Hematopoietic multipotent progenitor cell treated with erythropoietin and hydrocortisone succinate and interleukin-3 and kit ligand, for 15 days (in vitro differentiated cells): Measurements from ENCODE around the gene SLC29A2.

Experiments
- DNase-seq: peaks from one replicate; pipeline ENCODE4 v3.0.0-alpha.2; 2015; ENCODE audit warnings: low spot score

SLC29A2 gene

GRCh38 chr11:66347425-66348276, 23.9 kb downstream of the SLC29A2 start, which contains the start of gene B4GAT1:
Gene B4GAT1, minus strand, starts transcription at chr11:66347629. Its CDS starts 84 bp downstream, at chr11:66347545.
- peak; percentile 38 for DNase-seq

DNA sequence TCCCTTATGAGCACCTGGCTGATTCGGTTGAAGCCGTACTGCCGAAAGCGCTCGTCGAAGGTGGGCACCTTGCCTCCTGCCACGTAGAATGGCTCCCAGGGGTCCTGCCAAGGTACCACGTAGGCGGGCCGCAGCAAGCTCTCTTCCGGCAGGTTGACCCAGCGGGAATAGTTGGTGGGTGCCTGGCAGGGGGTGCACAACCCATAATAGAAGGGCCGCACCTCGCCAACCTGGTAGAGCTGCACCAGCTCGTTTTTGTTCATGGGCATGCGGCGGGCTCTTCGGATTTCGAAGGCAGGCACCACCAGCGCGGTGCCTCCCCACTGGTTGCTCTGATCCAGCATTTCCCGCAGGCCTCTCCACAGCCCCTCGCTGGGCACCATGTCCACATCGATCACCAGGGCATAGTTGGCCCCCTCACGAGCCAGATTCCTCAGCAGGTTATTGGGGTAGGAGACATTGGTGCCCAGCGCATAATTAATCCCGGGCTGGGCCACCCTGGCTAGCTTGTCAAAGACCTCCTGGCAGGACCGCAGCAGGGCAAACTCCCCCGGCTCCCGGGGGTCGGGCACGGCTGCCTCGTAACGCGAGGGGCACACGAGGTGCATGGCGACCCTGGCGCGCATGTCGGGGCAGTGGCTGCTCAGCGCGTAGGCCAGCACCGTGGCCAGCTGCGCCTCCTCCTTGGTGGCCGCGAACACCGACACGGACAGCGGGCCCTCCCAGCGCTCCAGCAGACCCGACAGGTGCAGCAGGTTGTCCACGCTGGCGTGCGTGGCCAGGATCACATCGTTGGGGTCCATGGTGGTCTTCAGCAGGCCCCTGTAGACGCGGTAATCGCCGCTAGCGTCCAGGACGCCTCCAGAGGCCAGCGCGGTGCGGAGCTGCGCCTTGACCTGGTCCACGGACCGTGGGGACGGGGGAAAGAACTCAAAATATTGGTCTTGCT, 24.8 kb downstream of the SLC29A2 start:
- DNase-seq, result no peak

DNA sequence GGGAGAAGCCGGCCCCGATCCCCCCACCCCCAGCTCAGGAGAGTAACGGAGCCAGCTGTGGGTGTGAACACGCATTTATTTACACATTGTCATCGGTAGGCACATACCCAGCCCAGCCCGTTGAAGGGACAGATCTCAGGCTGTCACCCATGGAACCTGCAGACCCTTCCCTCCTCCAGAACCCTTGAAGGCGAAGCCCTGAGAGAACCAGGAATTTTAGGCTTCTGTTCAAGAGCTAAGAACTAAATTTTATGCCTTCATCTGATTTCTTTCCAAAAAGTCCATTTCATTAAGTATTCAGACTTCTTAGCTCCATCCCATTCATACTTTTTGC, 26.3 kb downstream of the SLC29A2 start:
- DNase-seq, result no peak

DNA sequence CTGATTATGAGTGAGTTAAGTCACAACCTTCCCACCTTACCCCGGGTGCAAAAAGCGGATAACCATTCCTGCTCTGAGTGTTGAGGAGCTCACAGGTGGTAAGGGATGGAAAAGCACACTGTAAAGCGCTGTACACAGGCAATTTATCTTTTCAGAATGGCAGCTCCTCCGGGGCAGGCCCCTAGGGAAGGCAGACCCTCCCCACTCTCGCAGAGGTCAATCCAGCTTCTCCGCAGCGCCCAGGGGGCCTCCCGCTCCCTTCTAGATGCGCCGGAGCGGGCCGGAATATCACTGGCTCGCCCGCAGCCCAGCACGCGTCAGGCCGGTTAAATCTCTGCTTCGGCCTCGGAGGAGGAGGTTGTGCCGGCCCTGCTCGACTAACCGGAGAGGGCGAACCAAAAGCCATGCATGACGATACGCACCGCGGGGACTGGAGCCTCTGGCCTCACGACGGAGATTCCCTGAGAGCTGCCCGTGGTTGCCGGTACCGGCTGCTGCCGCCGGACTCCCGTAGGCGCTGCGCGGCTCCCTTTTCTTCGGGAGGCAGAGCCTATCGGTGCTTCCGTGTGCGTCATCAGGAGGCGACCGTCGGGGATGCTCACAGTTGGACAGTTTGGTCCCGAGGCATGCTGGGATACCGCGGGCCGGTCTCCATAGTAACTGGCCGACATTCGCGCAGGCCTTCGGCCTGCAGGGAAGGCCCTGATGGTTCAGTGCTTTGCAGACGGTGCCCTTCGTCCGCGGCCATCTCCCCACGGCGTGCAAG, 26.8 kb downstream of the SLC29A2 start, which contains the start of gene BRMS1:
BRMS1 (minus strand) TSS at position 555 of the 766 bp plus-strand sequence. CDS start 2,870 bp downstream, outside the sequence.
- DNase-seq, result peak; percentile 97

DNA sequence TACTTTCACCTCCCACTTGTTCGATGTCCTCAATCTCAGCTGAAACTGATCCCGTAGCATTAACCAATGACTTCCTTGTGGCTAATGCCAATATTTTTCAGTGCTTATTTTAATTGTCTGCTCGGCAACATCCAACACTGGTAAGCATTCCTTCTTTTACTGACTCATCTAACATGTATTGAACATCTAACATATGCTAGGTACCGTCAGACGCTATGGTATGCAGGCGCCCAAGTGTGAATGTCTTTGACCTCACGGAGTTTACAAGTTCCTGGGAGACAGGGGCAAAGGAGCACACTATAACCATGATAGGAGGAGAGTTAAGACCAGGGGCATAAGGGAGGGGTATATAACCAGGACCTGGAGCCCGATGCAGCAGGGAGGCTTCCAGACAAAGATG, 28.4 kb downstream of the SLC29A2 start:
- DNase-seq, result no peak

- no peak for DNase-seq
Measured at GRCh38 chr11:66341502-66342126, 29.9 kb downstream of the SLC29A2 start.

- no peak for DNase-seq
Measured at GRCh38 chr11:66340596-66341501, 30.7 kb downstream of the SLC29A2 start.

DNA sequence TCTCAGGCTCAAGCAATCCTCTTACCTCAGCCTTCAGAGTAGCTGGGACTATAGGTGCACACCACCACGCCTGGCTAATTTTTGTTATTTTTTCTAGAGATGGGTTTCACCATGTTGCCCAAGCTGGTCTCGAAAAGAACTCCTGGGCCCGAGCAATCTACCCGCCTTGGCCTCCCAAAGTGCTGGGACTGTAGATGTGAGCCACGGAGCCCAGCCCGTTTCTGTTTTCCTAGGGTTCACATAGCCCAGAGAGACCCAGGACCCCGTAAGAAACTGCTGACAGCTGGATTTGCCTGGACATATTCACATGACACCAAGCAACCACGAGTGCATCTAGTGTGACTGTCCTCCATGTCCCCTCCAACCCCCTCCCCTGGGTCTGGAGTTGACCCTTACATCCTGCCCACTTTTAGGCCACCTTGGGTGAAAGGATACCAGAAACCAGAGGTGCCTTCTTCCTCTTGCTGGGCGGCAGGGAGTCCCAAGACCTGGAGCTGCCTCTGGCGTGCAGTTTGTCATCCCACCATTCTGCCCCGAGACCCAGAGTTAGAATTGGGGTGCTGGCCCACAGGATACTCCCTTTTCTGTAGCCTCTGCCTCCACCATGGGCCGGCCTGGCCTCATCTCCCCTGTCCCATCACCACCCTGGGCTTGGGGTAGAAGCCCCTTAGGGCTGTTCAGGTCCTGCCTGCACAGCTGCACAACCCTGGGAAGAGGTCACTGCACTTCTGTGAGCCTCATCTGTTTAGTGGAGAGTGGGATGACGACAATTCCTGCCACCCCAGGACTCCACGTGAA, 31.7 kb downstream of the SLC29A2 start:
- DNase-seq, result no peak

DNA sequence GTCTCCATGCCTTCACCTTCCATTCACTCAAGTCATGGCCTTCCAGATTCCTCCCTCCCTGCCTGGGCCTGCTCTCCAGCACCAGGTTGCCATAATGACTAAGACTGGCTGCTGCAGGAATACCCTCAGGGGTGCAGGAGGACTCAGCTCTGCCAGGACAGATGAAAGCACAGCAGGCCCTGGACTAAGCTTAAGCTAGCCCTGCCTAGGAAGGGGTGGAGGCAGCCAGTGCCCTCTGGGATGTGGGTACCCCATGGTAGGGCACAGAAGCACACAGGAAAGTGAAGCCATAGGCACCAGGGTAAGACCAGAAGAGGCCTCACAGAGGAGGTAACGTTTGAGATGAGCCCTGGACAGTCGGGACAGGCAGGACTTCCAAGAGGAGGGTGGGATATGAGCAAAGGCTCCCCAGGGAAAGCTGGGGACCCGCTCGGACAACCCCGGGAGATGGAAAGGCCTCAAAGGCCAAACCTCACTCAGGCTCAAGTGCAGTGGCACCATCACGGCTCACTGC, 32.3 kb downstream of the SLC29A2 start:
- no peak for DNase-seq

- DNase-seq, result no peak
Measured at GRCh38 chr11:66338276-66339161, 33.0 kb downstream of the SLC29A2 start.

DNA sequence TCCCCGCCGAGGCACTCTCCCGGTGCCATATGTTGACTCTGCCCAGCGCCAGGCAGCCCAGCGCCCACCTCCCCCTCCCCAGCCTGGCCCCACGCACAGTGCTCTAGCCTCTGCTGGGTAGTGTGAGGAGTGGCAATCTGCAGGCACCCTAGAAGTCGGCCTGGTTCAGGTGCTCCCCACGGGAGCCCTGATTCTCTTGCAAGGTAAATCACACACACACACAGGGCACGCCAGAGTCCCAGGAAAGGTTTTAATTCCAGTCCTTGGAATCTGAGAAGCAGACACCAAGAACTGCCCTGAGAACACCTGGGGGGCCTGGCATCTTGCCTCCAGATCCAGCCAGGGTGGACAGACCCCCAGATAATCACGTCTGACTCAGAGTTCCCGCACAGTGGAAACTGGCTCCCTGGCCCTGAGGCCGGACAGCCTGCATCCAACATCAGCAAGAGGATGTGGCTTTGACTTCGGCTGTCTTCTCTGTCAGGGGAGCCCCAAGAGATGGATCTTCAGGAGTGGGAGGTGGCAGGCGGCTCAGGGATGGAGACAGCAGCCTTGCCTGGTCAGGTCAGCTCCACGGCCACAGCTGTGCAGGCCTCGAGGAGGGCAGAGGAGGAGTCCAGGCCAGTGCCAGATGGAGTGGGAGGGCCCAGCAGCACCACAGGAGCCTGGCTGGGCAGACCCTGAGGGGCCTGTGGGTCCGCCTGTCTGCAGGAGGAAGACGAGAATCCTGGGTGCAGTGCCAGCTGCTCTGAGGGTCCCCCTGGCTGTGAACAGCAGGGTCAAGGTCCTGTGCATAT, 34.3 kb downstream of the SLC29A2 start:
- no peak for DNase-seq

GRCh38 chr11:66336234-66337102, 35.1 kb downstream of the SLC29A2 start, which contains the start of gene RIN1:
Gene RIN1, minus strand, starts transcription at chr11:66336434. Its CDS starts 32 bp downstream, at chr11:66336402.
- DNase-seq, result no peak

GRCh38 chr11:66335531-66336233, 35.9 kb downstream of the SLC29A2 start:
- DNase-seq, result no peak

DNA sequence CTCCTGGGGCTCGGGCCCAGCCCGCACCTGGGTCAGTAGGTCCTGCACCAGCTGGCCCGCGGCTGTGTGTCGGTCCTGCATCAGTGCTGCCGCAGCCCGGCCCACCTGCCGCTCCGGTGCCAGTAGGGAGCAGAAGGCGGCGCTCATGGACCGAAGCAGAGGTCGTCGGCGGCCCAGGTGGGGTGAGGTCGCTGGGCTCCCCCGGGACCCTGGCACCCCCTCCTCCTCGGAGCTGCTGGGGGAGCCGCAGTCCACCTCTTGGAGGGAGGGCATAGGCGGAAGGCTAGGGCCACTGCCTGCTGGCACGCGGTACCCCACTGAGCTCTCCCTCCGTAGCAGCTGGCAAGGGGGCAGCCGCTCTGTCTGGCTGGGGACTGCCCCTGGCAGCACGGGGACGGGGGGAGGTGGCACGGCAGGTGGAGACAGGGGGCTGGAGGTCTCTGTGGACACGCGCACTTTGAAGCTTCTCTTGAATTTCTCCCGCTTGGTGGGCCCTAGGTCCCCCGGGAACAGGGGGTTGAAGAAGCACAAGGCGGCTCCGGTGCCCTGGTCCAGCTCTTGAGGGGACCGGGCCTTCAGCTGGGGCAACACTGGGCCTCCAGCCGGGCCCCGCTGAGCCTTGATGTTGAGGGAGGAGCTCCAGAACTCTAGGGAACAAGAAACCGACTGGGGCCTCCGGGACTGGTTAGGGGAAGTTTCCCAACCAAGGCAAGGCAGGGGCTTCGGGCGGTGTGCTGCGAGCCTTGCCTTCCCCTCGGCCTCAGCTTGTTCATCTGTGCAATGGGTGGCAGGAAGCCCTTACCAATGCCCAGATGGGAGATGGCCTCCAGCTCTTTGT, 36.7 kb downstream of the SLC29A2 start:
- no peak for DNase-seq
